Neural crest cell (in vitro differentiated cells): ENCODE measurements around the gene NPIPB2. TPM values are rescaled to one million over a fixed set of nuclear protein-coding genes. Genes with fewer than 3 reads are reported as not detected.

Experiments
- DNase-seq: peaks from one replicate; pipeline ENCODE4 v3.0.0; 2021; ENCODE audit warnings: low read depth, mixed read lengths, low spot score
- H3K27ac Mint-ChIP-seq: one replicate; pipeline ENCODE4 v1.8.0; 2021; ENCODE audit warnings: mild to moderate bottlenecking, mixed read lengths; ENCODE audit not compliant: unreplicated experiment
- H3K27me3 Mint-ChIP-seq: 2 replicates; pipeline ENCODE4 v1.8.0; 2021; ENCODE audit warnings: low read depth, mild to moderate bottlenecking, mixed read lengths
- H3K36me3 Mint-ChIP-seq: 2 replicates; pipeline ENCODE4 v1.8.0; 2021; ENCODE audit warnings: low read depth, mild to moderate bottlenecking, mixed read lengths
- H3K4me1 Mint-ChIP-seq: 2 replicates; pipeline ENCODE4 v1.8.0; 2021; ENCODE audit warnings: mixed read lengths
- H3K4me3 Mint-ChIP-seq: one replicate; pipeline ENCODE4 v1.8.0; 2021; ENCODE audit warnings: mild to moderate bottlenecking, mixed read lengths
- H3K9me3 Mint-ChIP-seq: 2 replicates; pipeline ENCODE4 v1.8.0; 2021; ENCODE audit warnings: mixed read lengths
- CTCF ChIP-seq: fragments of 200-600 bp; sonication (generic); conservative IDR thresholded peaks from 2 replicates; pipeline ENCODE4 v1.5.0; 2021; ENCODE audit warnings: antibody characterized with exemption, mild to moderate bottlenecking
- total RNA-seq: library from RNA; stranded (reverse); gene quantifications from 2 replicates; pipeline ENCODE4 v1.2.1, GENCODE V29; 2021

NPIPB2 gene
- total RNA-seq, 1 donor from 2014 or later, result 10.1 TPM

DNA sequence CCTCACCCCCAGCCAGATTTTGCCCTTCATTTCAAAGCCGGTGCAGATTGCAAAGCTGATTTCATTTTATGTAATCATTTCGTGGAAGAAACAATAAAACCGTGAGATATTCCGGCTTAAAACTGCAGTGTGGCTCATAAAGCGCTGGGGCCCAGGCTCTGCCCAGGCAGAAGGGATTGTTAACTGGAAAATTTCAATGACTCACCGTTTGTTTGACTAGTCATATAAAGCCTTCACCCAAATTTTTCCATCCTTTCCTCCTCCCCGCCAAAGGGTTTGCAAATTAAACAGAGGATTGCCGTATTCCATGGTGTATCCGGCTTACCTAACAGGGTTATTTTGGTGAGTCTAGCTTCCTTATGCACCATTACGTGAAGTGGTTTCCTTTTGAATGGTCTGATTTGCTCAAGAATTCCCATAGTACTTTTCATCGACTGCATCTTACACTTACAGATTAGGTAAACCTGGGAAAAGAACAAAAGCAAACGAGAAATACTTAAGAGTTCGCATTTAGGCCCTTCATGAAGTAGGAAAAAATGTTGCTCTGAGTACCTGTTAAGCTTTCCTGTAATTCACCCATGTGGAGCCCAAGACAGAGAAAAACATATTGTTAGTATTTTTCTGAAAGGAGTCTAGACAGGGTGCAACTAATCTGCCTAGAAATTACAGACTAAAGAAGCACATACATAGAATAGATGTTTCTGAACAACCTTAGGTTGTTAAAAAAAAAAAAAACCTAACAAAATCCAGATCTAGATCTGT, 25.1 kb downstream of the NPIPB2 start:
- no peak for DNase-seq
- peaks cover 2% of the 10 kb centered on the region for H3K36me3 Mint-ChIP-seq
- H3K4me3 Mint-ChIP-seq, result peak overlapping the region; percentile 94
- H3K27me3 Mint-ChIP-seq, result peaks cover 24% of the 10 kb centered on the region
- peaks cover 36% of the 10 kb centered on the region for H3K4me1 Mint-ChIP-seq
- H3K9me3 Mint-ChIP-seq, result no peaks in the 10 kb centered on the region
- no peak overlapping the region for H3K27ac Mint-ChIP-seq
- no peak for TF ChIP-seq CTCF

DNA sequence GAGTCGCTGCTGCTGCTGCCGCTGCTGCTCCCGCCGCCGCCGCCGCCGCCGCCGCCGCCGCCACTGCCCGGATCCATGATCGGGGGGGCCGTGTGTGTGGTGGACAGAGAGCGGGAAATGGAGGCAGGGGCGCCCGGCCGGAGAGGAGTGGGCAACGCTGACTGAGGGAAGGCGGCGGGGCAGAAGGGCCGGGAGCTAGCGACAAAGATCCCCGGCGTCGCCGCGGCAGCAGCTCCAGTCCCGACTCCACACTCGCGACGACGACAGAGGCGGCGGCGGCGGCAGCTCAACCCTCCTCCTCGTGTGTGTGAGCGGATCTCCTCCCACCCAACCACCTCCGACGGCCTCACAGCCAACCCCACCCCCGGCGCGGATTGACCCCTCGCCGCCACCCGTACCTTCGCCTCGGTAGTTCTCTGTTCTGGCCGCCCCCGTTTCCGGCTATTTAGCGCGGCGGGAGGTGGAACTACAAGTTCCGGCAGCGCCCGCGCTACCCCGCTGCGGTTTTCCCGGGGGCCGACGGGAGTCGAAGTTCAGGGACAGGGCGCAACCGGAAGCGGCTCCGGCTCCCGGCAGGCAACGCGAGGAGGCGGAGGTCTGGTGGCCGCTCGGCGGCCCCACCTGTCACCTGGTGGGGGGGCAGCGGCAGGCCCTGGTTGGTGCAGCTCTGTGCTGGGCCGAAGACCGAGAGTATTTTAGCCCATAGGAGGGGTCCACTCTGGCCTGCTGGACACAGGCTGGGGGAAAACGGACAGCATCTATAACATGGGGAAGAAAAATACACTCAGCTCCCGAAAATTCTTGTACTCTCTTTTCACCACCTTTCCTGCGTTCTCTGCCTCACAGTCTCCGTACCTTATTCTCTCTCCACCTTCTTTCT, 26.0 kb downstream of the NPIPB2 start, which contains the start of gene GSPT1:
TSS of gene GSPT1 (minus strand) at position 313 of the 880 bp plus-strand sequence. CDS start at position 77, 236 bp downstream.
- peak within 1 kb of the TSS; percentile 96 for H3K27ac Mint-ChIP-seq
- peak within 1 kb of the TSS; percentile 97 for H3K4me3 Mint-ChIP-seq
- H3K9me3 Mint-ChIP-seq, result no peaks in the 10 kb centered on the region
- peak; percentile 99 for DNase-seq
- peaks cover 21% of the 10 kb centered on the region for H3K27me3 Mint-ChIP-seq
- H3K36me3 Mint-ChIP-seq, result peaks cover 2% of the 10 kb centered on the region
- peaks cover 39% of the 10 kb centered on the region for H3K4me1 Mint-ChIP-seq
- TF ChIP-seq CTCF, result no peak

GRCh38 chr16:11915114-11915643, 26.7 kb downstream of the NPIPB2 start:
- Mint-ChIP-seq H3K9me3 (no peaks in the 10 kb centered on the region), H3K36me3 (peaks cover 2% of the 10 kb centered on the region), H3K27me3 (peaks cover 16% of the 10 kb centered on the region), H3K27ac (no peak overlapping the region), H3K4me1 (peaks cover 46% of the 10 kb centered on the region), H3K4me3 (peak overlapping the region; percentile 97)
- no peak for DNase-seq
- TF ChIP-seq CTCF, result peak; percentile 31

GRCh38 chr16:11914210-11915113, 27.4 kb downstream of the NPIPB2 start:
- peak; percentile 8 for DNase-seq
- H3K27me3 Mint-ChIP-seq, result peaks cover 10% of the 10 kb centered on the region
- no peak for TF ChIP-seq CTCF
- peak overlapping the region; percentile 96 for H3K27ac Mint-ChIP-seq
- peaks cover 2% of the 10 kb centered on the region for H3K36me3 Mint-ChIP-seq
- H3K4me1 Mint-ChIP-seq, result peaks cover 47% of the 10 kb centered on the region
- H3K9me3 Mint-ChIP-seq, result no peaks in the 10 kb centered on the region
- H3K4me3 Mint-ChIP-seq, result peak overlapping the region; percentile 97
